Panc1 (cell line): ENCODE data around the gene SCAF4. TPM values are rescaled to one million over a fixed set of nuclear protein-coding genes. Genes with fewer than 3 reads are reported as not detected.

Experiments
- ATAC-seq: fragments of 200-7000 bp; cut with Tn5 transposase; 2 replicates; pipeline ENCODE4 v1.9.1; 2020; ENCODE audit warnings: mild to moderate bottlenecking, moderate library complexity
- BruUV-seq: library from RNA; stranded (reverse); fragments of 400-500 nt; replicated peaks from 2 replicates; lab custom pipeline; 2021; lab: Mats Ljungman, UMichigan
- CTCF ChIA-PET: fragments of 300-600 bp; sonication (Branson Sonifier 250); formaldehyde crosslinking; loops from one replicate; lab custom pipeline; 2022; ENCODE audit warnings: antibody characterized with exemption; lab: Charles Lee
- POLR2A ChIA-PET: fragments of 300-600 bp; sonication (Branson Sonifier 250); formaldehyde crosslinking; loops from one replicate; lab custom pipeline; 2022; ENCODE audit warnings: antibody characterized with exemption; lab: Charles Lee
- DNase-seq: peaks from one replicate; pipeline ENCODE4 v3.0.0-alpha.2; 2010; ENCODE audit warnings: low read depth, low spot score
- H3K27ac ChIP-seq: 2 replicates; pipeline ENCODE4 v1.5.1; 2011; ENCODE audit warnings: mild to moderate bottlenecking, low read length, inconsistent platforms
- H3K27me3 ChIP-seq: fragments of 200-500 bp; sonication (Bioruptor generic); 2 replicates; pipeline ENCODE4 v1.6.0; 2014; ENCODE audit warnings: low read length, inconsistent platforms; ENCODE audit not compliant: control insufficient read depth, insufficient read depth
- H3K36me3 ChIP-seq: fragments of 200-500 bp; sonication (Bioruptor generic); 2 replicates; pipeline ENCODE4 v1.5.1; 2014; ENCODE audit warnings: inconsistent platforms, mild to moderate bottlenecking, low read length, moderate library complexity; ENCODE audit not compliant: control insufficient read depth, insufficient read depth
- H3K4me1 ChIP-seq: 2 replicates; pipeline ENCODE4 v1.5.1; 2011; ENCODE audit warnings: inconsistent platforms, mild to moderate bottlenecking, low read length, moderate library complexity; ENCODE audit not compliant: control insufficient read depth, insufficient read depth
- H3K4me3 ChIP-seq, 2 experiments: 2 replicates each; pipeline ENCODE4 v1.5.1; 2011 to 2012; ENCODE audit warnings: low read depth in 2 of 2, low read length in 2 of 2, mild to moderate bottlenecking in 2 of 2, inconsistent platforms in 1 of 2, moderate library complexity in 1 of 2
- H3K9me3 ChIP-seq: fragments of 200-500 bp; sonication (Bioruptor generic); 2 replicates; pipeline ENCODE4 v1.5.1; 2014; ENCODE audit warnings: low read depth, mild to moderate bottlenecking, inconsistent platforms, low read length, moderate library complexity; ENCODE audit not compliant: control insufficient read depth, insufficient read depth
- CTCF ChIP-seq: fragments of 450-650 bp; IDR thresholded peaks from 2 replicates; pipeline ENCODE4 v1.5.1; 2017; ENCODE audit warnings: mild to moderate bottlenecking
- POLR2AphosphoS5 ChIP-seq: IDR thresholded peaks from 2 replicates; pipeline ENCODE4 v1.6.1; 2012; ENCODE audit warnings: mild to moderate bottlenecking, low read depth, low read length, moderate library complexity
- SIN3A ChIP-seq: IDR thresholded peaks from 2 replicates; pipeline ENCODE4 v1.6.1; 2012; ENCODE audit warnings: low read depth, mild to moderate bottlenecking, low read length, moderate library complexity, borderline replicate concordance; ENCODE audit not compliant: insufficient read depth
- TCF7L2 ChIP-seq: IDR thresholded peaks from 2 replicates; pipeline ENCODE4 v1.6.1; 2011; ENCODE audit warnings: mild to moderate bottlenecking, low read depth, low read length, inconsistent platforms
- in situ Hi-C: cut with HindIII; loops from 2 replicates; pipeline ENCODE4 v1.10.0; 2016; ENCODE audit warnings: low sequenced_read_pairs, low pct_unique_long_range_greater_than_20kb
- intact Hi-C: fragments of 100-400 bp; cut with micrococcal nuclease; formaldehyde crosslinking; loops from one replicate; pipeline ENCODE4 v1.10.0; 2022; ENCODE audit not compliant: unreplicated experiment
- total RNA-seq: library from RNA; stranded (reverse); gene quantifications from one replicate; pipeline ENCODE4 v1.2.1, GENCODE V29; 2021; ENCODE audit not compliant: unreplicated experiment
- TF ChIP-seq, protein P1 (sequence below), 2 experiments: IDR thresholded peaks; 2 replicates each; pipeline ENCODE4 v1.6.1; 2011 to 2012; ENCODE audit warnings: low read depth in 2 of 2, control low read depth in 1 of 2, low read length in 1 of 2, mild to moderate bottlenecking in 1 of 2, moderate library complexity in 1 of 2; ENCODE audit not compliant: insufficient read depth in 1 of 2

SCAF4 gene
- total RNA-seq, 1 experiment from 2014 or later, result 28.4 TPM

- in situ Hi-C loops, result no loop called here
- H3K9me3 ChIP-seq, result no peaks in the 10 kb centered on the region
- intact Hi-C loops, result no loop called here
- no peak for DNase-seq
- no peaks in the 10 kb centered on the region for H3K27me3 ChIP-seq
- no peak overlapping the region for H3K4me3 ChIP-seq
- CTCF ChIA-PET, result no interaction called here
- no peak for ATAC-seq
- no peaks in the 10 kb centered on the region for H3K4me1 ChIP-seq
- BruUV-seq, result no TSS peak
- POLR2A ChIA-PET, result no interaction called here
- H3K27ac ChIP-seq, result no peak overlapping the region
- no peak for TF ChIP-seq SIN3A
- no peak for TF ChIP-seq POLR2AphosphoS5
- H3K36me3 ChIP-seq, result peaks cover 26% of the 10 kb centered on the region
Observed at GRCh38 chr21:31671931-31672330, 60.0 kb downstream of the SCAF4 start.

- Histone ChIP-seq H3K27me3 (no peaks in the 10 kb centered on the region), H3K36me3 (peaks cover 27% of the 10 kb centered on the region), H3K27ac (no peak overlapping the region), H3K9me3 (no peaks in the 10 kb centered on the region), H3K4me3 (no peak overlapping the region), H3K4me1 (no peaks in the 10 kb centered on the region)
- ATAC-seq (0 out of 2 replicates have a peak, but pooled peaks have one; percentile 27), DNase-seq (no peak)
- CTCF ChIA-PET, result no interaction called here
- in situ Hi-C loops (no loop called here), intact Hi-C loops (no loop called here)
- POLR2A ChIA-PET, result no interaction called here
- TF ChIP-seq CTCF (no peak), TCF7L2 (no peak), POLR2AphosphoS5 (no peak), SIN3A (no peak)
- TF ChIP-seq, protein P1, sequence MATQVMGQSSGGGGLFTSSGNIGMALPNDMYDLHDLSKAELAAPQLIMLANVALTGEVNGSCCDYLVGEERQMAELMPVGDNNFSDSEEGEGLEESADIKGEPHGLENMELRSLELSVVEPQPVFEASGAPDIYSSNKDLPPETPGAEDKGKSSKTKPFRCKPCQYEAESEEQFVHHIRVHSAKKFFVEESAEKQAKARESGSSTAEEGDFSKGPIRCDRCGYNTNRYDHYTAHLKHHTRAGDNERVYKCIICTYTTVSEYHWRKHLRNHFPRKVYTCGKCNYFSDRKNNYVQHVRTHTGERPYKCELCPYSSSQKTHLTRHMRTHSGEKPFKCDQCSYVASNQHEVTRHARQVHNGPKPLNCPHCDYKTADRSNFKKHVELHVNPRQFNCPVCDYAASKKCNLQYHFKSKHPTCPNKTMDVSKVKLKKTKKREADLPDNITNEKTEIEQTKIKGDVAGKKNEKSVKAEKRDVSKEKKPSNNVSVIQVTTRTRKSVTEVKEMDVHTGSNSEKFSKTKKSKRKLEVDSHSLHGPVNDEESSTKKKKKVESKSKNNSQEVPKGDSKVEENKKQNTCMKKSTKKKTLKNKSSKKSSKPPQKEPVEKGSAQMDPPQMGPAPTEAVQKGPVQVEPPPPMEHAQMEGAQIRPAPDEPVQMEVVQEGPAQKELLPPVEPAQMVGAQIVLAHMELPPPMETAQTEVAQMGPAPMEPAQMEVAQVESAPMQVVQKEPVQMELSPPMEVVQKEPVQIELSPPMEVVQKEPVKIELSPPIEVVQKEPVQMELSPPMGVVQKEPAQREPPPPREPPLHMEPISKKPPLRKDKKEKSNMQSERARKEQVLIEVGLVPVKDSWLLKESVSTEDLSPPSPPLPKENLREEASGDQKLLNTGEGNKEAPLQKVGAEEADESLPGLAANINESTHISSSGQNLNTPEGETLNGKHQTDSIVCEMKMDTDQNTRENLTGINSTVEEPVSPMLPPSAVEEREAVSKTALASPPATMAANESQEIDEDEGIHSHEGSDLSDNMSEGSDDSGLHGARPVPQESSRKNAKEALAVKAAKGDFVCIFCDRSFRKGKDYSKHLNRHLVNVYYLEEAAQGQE (IDR thresholded peaks at IDR 0.05; ENCODE audit: insufficient read depth in 1 of 2, low read depth in 2 of 2, low read length in 1 of 2), result no peak
- BruUV-seq, result TSS peak; percentile 75
Observed at GRCh38 chr21:31671146-31671716, 60.7 kb downstream of the SCAF4 start.

GRCh38 chr21:31670070-31670469 is 61.8 kb downstream of the SCAF4 start:
- Histone ChIP-seq H3K4me1 (no peaks in the 10 kb centered on the region), H3K9me3 (no peaks in the 10 kb centered on the region), H3K27me3 (no peaks in the 10 kb centered on the region), H3K4me3 (no peak overlapping the region), H3K36me3 (peaks cover 27% of the 10 kb centered on the region), H3K27ac (0 out of 2 replicates have a peak overlapping the region, but pooled peaks have one; percentile 39)
- intact Hi-C loops, result no loop called here
- TF ChIP-seq, protein P1 (IDR thresholded peaks at IDR 0.05; ENCODE audit: insufficient read depth in 1 of 2, low read depth in 2 of 2, low read length in 1 of 2), result no peak
- no peak for TF ChIP-seq POLR2AphosphoS5
- TF ChIP-seq TCF7L2, result no peak
- no peak for TF ChIP-seq SIN3A
- TF ChIP-seq CTCF, result no peak
- ChIA-PET CTCF (no interaction called here), POLR2A (no interaction called here)
- ATAC-seq, result no peak
- no peak for DNase-seq
- BruUV-seq, result no TSS peak
- in situ Hi-C loops, result no loop called here
